ENCODE data around the gene IL36B.

DNA sequence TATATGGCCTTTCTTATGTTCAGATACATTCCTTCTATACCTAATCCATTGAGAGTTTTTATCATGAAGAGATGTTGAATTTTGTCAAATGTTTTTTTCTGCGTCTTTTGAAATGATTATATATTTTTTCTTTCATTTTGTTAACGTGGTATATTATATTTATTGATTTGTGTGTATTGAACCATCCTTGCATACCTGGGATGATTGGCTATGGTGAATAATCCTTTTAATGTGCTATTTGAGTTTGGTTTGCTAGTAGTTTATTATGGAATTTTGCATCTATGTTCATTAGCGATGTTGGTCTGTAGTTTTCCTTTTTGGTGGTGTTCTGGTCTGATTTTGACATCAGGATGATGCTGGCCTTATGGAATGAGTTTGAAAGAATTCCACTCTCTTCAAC, 63.1 kb downstream of the IL36B start:
- TF ChIP-seq POLR2A (IDR thresholded peaks at IDR 0.05; ENCODE audit: low read depth, low read length) (no peak), POLR2AphosphoS5 (IDR thresholded peaks at IDR 0.05; ENCODE audit: low read depth, low read length) (no peak), TAF1 (IDR thresholded peaks at IDR 0.05; ENCODE audit: borderline replicate concordance, low read depth, low read length) (no peak)

All from GM12892 (cell line).